Peyer's patch (tissue), 4 donors: Measurements from ENCODE around the gene CHMP1B.

ENCODE experiments used
- CTCF ChIP-seq, 6 experiments: fragments of 450-650 bp in 4 of 6; fragments of 200-600 bp in 2 of 6; sonication (generic) in 1 of 6; IDR thresholded peaks; one replicate each; pipeline ENCODE4 v1.5.1; 2017 to 2019; ENCODE audit warnings: antibody characterized with exemption in 6 of 6, mild to moderate bottlenecking in 3 of 6, moderate library complexity in 1 of 6
- POLR2A ChIP-seq, 2 donors: fragments of 450-650 bp; IDR thresholded peaks; one replicate each; pipeline ENCODE4 v1.5.1; 2017; ENCODE audit warnings: antibody characterized with exemption in 2 of 2, mild to moderate bottlenecking in 2 of 2, moderate library complexity in 2 of 2

GRCh38 chr18:11865071-11865470 is 13.9 kb downstream of the CHMP1B start:
- TF ChIP-seq CTCF (IDR thresholded peaks at IDR 0.05) (no peak), POLR2A (IDR thresholded peaks at IDR 0.05) (no peak)
